WTC11 (cell line): ENCODE data around the gene TBC1D22A. TPM values are rescaled to one million over a fixed set of nuclear protein-coding genes. Genes with fewer than 3 reads are reported as not detected.

Source experiments
- ATAC-seq: fragments of 200-7000 bp; cut with Tn5 transposase; 2 replicates; pipeline ENCODE4 v1.10.0; 2021; ENCODE audit warnings: mild to moderate bottlenecking, moderate library complexity
- CTCF ChIA-PET: fragments of 300-600 bp; sonication (Branson Sonifier 250); formaldehyde crosslinking; loops from one replicate; lab custom pipeline; 2021; ENCODE audit warnings: antibody characterized with exemption; lab: Charles Lee
- POLR2A ChIA-PET: fragments of 350-600 bp; sonication (Branson Sonifier 250); formaldehyde crosslinking; loops from one replicate; lab custom pipeline; 2021; ENCODE audit warnings: antibody characterized with exemption; lab: Charles Lee
- DNase-seq: peaks from one replicate; pipeline ENCODE4 v3.0.0; 2021; ENCODE audit warnings: low spot score
- H3K27ac Mint-ChIP-seq: 2 replicates; pipeline ENCODE4 v1.8.0; 2021; ENCODE audit warnings: mixed read lengths
- H3K27me3 Mint-ChIP-seq: 2 replicates; pipeline ENCODE4 v1.8.0; 2021; ENCODE audit warnings: low read depth, mild to moderate bottlenecking, moderate library complexity, mixed read lengths
- H3K36me3 Mint-ChIP-seq: 2 replicates; pipeline ENCODE4 v1.8.0; 2021; ENCODE audit warnings: mixed read lengths
- H3K4me1 Mint-ChIP-seq: 2 replicates; pipeline ENCODE4 v1.8.0; 2022; ENCODE audit warnings: mixed read lengths
- H3K4me3 Mint-ChIP-seq: 2 replicates; pipeline ENCODE4 v1.8.0; 2021; ENCODE audit warnings: mild to moderate bottlenecking, moderate library complexity, mixed read lengths
- H3K9me3 Mint-ChIP-seq: 2 replicates; pipeline ENCODE4 v1.8.0; 2021; ENCODE audit warnings: mixed read lengths
- CBFB ChIP-seq: sonication (generic); formaldehyde crosslinking; IDR thresholded peaks from 2 replicates; pipeline ENCODE4 v1.8.1; 2022; ENCODE audit warnings: mild to moderate bottlenecking, low read depth, missing genetic modification reagents
- FOXP1 ChIP-seq: sonication (generic); formaldehyde crosslinking; IDR thresholded peaks from 2 replicates; pipeline ENCODE4 v1.8.0; 2022; ENCODE audit warnings: missing genetic modification reagents, mild to moderate bottlenecking, moderate library complexity, borderline replicate concordance
- MYBL2 ChIP-seq: sonication (generic); formaldehyde crosslinking; IDR thresholded peaks from 2 replicates; pipeline ENCODE4 v1.8.1; 2023; ENCODE audit warnings: mild to moderate bottlenecking, moderate library complexity, missing genetic modification reagents
- NFYB ChIP-seq: sonication (generic); formaldehyde crosslinking; conservative IDR thresholded peaks from 2 replicates; pipeline ENCODE4 v1.8.0; 2022; ENCODE audit warnings: low read depth, missing genetic modification reagents
- NR2C2 ChIP-seq: sonication (generic); formaldehyde crosslinking; IDR thresholded peaks from 2 replicates; pipeline ENCODE4 v1.8.0; 2022; ENCODE audit warnings: mild to moderate bottlenecking, missing genetic modification reagents
- OVOL2 ChIP-seq: fragments of 250-450 bp; sonication (Bioruptor Pico); IDR thresholded peaks from 2 replicates; pipeline ENCODE4 v1.9.0; 2021; ENCODE audit warnings: mild to moderate bottlenecking, borderline replicate concordance
- PRRX2 ChIP-seq: fragments of 250-450 bp; sonication (Bioruptor Pico); IDR thresholded peaks from 2 replicates; pipeline ENCODE4 v1.8.0; 2021; ENCODE audit warnings: mild to moderate bottlenecking
- TEAD4 ChIP-seq: sonication (generic); formaldehyde crosslinking; IDR thresholded peaks from 2 replicates; pipeline ENCODE4 v1.8.0; 2022; ENCODE audit warnings: mild to moderate bottlenecking, missing genetic modification reagents
- ZNF121 ChIP-seq: sonication (generic); formaldehyde crosslinking; IDR thresholded peaks from 2 replicates; pipeline ENCODE4 v1.8.0; 2023; ENCODE audit warnings: missing genetic modification reagents
- ZNF423 ChIP-seq: fragments of 250-450 bp; sonication (Bioruptor Pico); IDR thresholded peaks from 2 replicates; pipeline ENCODE4 v2.1.2; 2022; ENCODE audit warnings: mild to moderate bottlenecking, moderate library complexity
- total RNA-seq: library from RNA; stranded (reverse); gene quantifications from 3 replicates; pipeline ENCODE4 v1.2.3, GENCODE V29; 2021
- TF ChIP-seq, protein P1 (sequence below): sonication (generic); formaldehyde crosslinking; conservative IDR thresholded peaks from 2 replicates; pipeline ENCODE4 v1.8.1; 2022; ENCODE audit warnings: mild to moderate bottlenecking, missing genetic modification reagents
- TF ChIP-seq, protein P2 (sequence below): sonication (generic); formaldehyde crosslinking; IDR thresholded peaks from 2 replicates; pipeline ENCODE4 v1.8.1; 2022; ENCODE audit warnings: mild to moderate bottlenecking, missing genetic modification reagents, moderate library complexity, borderline replicate concordance
- TF ChIP-seq, protein P3 (sequence below): sonication (generic); formaldehyde crosslinking; IDR thresholded peaks from 2 replicates; pipeline ENCODE4 v1.8.0; 2022; ENCODE audit warnings: mild to moderate bottlenecking, missing genetic modification reagents
- TF ChIP-seq, protein P4 (sequence below): sonication (generic); formaldehyde crosslinking; IDR thresholded peaks from 2 replicates; pipeline ENCODE4 v1.8.0; 2022; ENCODE audit warnings: mild to moderate bottlenecking, missing genetic modification reagents
- TF ChIP-seq, protein P5 (sequence below): sonication (generic); formaldehyde crosslinking; IDR thresholded peaks from 2 replicates; pipeline ENCODE4 v1.8.0; 2023; ENCODE audit warnings: mild to moderate bottlenecking, missing genetic modification reagents
- TF ChIP-seq, protein P6 (sequence below): sonication (generic); formaldehyde crosslinking; conservative IDR thresholded peaks from 2 replicates; pipeline ENCODE4 v1.8.1; 2023; ENCODE audit warnings: mild to moderate bottlenecking, low read depth, missing genetic modification reagents, moderate library complexity

The TBC1D22A gene
- total RNA-seq, 1 experiment from 2014 or later = 18.1 TPM

DNA sequence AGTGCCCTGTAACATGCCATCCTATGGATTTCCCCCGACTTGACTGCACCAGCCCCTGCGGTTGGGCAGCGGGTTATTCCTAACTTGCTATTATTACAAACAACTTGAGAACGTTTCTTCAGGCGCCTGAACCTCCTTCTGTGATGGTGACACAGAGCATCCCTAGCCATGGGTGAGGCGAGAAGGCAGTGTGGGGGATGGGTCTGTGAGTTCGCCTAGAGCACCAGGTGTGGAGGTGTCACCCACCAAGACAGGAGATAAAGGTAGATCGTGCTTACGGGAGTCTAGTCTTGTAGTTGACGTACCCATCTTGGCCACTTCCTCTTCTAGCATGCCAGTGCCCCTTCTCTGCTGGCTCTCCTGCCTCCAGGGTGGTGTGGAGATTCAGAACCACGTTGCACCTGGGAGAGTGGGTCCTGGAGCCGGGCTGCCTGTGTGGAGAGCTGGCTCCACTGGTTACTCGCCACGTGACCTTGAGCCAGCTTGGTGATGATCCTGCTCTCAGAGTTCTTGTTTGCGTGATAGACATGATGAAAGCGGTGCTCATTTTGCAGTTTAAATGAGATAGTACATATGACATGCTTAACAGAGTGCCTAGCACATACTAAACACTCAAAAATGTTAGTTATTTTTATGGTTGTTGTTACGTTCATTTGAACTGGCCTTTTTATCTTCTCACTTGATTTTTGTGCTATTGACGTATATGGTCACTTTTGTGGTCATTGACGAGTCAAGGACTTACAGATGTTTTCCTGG, 37.8 kb downstream of the TBC1D22A start:
- H3K9me3 Mint-ChIP-seq = no peaks in the 10 kb centered on the region
- peaks cover 3% of the 10 kb centered on the region for H3K4me1 Mint-ChIP-seq
- H3K27me3 Mint-ChIP-seq = no peaks in the 10 kb centered on the region; the same call in 1 of the 2 replicates
- no peak overlapping the region for H3K4me3 Mint-ChIP-seq
- peaks cover 19% of the 10 kb centered on the region; the same call in 1 of the 2 replicates for H3K36me3 Mint-ChIP-seq
- POLR2A ChIA-PET = no interaction called here
- ATAC-seq (no peak), DNase-seq (no peak)
- H3K27ac Mint-ChIP-seq = peak overlapping the region; percentile 15; the same call in 1 of the 2 replicates
- TF ChIP-seq, protein P1, sequence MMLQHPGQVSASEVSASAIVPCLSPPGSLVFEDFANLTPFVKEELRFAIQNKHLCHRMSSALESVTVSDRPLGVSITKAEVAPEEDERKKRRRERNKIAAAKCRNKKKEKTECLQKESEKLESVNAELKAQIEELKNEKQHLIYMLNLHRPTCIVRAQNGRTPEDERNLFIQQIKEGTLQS (CRISPR knock-in tag) = no peak
- TF ChIP-seq, protein P2, sequence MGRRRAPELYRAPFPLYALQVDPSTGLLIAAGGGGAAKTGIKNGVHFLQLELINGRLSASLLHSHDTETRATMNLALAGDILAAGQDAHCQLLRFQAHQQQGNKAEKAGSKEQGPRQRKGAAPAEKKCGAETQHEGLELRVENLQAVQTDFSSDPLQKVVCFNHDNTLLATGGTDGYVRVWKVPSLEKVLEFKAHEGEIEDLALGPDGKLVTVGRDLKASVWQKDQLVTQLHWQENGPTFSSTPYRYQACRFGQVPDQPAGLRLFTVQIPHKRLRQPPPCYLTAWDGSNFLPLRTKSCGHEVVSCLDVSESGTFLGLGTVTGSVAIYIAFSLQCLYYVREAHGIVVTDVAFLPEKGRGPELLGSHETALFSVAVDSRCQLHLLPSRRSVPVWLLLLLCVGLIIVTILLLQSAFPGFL (CRISPR knock-in tag) = no peak
- no peak for TF ChIP-seq PRRX2
- TF ChIP-seq, protein P3, sequence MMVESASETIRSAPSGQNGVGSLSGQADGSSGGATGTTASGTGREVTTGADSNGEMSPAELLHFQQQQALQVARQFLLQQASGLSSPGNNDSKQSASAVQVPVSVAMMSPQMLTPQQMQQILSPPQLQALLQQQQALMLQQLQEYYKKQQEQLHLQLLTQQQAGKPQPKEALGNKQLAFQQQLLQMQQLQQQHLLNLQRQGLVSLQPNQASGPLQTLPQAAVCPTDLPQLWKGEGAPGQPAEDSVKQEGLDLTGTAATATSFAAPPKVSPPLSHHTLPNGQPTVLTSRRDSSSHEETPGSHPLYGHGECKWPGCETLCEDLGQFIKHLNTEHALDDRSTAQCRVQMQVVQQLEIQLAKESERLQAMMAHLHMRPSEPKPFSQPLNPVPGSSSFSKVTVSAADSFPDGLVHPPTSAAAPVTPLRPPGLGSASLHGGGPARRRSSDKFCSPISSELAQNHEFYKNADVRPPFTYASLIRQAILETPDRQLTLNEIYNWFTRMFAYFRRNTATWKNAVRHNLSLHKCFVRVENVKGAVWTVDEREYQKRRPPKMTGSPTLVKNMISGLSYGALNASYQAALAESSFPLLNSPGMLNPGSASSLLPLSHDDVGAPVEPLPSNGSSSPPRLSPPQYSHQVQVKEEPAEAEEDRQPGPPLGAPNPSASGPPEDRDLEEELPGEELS (CRISPR knock-in tag) = no peak
- TF ChIP-seq MYBL2 = no peak
- CTCF ChIA-PET = interaction anchor here (0.6 to 1.7 kb wide), 4 partner anchors 26 to 684 kb away, joined by 3 to 20 read pairs (median 4); no protein-coding TSS in a partner anchor

DNA sequence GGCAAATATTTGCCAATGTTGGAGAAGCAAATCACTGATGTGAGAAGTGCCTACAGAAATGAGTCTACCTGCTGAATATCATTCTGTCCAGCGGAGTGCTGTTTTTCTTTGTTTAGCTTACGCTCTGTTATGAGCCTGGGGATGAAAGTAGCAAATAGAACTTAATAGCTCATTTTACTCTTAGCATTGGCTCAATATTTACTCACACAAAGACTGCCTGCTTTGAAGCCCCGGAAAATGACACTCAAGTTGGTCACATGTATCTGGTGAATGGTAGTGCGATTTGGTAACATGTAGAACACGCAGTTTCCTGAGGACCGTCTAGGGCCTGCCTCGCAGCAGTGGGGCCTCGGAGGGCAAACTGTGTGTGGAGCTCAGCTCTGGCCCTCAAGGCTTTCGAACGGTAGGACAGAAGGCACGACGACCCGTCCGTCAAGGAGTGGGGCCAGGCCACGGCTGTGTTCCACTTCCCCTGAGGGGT, 38.9 kb downstream of the TBC1D22A start:
- no peak overlapping the region for H3K27ac Mint-ChIP-seq

More for the DNA sequence above, 38.9 kb downstream of the TBC1D22A start:
- TF ChIP-seq NFYB (CRISPR knock-in tag) (no peak), ZNF121 (CRISPR knock-in tag) (no peak), TEAD4 (CRISPR knock-in tag) (no peak), NR2C2 (CRISPR knock-in tag) (no peak), ZNF423 (no peak), FOXP1 (CRISPR knock-in tag) (no peak), OVOL2 (no peak), CBFB (CRISPR knock-in tag) (no peak)
- TF ChIP-seq, protein P4, sequence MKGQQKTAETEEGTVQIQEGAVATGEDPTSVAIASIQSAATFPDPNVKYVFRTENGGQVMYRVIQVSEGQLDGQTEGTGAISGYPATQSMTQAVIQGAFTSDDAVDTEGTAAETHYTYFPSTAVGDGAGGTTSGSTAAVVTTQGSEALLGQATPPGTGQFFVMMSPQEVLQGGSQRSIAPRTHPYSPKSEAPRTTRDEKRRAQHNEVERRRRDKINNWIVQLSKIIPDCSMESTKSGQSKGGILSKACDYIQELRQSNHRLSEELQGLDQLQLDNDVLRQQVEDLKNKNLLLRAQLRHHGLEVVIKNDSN (CRISPR knock-in tag) = no peak
- TF ChIP-seq, protein P5, sequence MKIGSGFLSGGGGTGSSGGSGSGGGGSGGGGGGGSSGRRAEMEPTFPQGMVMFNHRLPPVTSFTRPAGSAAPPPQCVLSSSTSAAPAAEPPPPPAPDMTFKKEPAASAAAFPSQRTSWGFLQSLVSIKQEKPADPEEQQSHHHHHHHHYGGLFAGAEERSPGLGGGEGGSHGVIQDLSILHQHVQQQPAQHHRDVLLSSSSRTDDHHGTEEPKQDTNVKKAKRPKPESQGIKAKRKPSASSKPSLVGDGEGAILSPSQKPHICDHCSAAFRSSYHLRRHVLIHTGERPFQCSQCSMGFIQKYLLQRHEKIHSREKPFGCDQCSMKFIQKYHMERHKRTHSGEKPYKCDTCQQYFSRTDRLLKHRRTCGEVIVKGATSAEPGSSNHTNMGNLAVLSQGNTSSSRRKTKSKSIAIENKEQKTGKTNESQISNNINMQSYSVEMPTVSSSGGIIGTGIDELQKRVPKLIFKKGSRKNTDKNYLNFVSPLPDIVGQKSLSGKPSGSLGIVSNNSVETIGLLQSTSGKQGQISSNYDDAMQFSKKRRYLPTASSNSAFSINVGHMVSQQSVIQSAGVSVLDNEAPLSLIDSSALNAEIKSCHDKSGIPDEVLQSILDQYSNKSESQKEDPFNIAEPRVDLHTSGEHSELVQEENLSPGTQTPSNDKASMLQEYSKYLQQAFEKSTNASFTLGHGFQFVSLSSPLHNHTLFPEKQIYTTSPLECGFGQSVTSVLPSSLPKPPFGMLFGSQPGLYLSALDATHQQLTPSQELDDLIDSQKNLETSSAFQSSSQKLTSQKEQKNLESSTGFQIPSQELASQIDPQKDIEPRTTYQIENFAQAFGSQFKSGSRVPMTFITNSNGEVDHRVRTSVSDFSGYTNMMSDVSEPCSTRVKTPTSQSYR (CRISPR knock-in tag) = no peak
- TF ChIP-seq, protein P6, sequence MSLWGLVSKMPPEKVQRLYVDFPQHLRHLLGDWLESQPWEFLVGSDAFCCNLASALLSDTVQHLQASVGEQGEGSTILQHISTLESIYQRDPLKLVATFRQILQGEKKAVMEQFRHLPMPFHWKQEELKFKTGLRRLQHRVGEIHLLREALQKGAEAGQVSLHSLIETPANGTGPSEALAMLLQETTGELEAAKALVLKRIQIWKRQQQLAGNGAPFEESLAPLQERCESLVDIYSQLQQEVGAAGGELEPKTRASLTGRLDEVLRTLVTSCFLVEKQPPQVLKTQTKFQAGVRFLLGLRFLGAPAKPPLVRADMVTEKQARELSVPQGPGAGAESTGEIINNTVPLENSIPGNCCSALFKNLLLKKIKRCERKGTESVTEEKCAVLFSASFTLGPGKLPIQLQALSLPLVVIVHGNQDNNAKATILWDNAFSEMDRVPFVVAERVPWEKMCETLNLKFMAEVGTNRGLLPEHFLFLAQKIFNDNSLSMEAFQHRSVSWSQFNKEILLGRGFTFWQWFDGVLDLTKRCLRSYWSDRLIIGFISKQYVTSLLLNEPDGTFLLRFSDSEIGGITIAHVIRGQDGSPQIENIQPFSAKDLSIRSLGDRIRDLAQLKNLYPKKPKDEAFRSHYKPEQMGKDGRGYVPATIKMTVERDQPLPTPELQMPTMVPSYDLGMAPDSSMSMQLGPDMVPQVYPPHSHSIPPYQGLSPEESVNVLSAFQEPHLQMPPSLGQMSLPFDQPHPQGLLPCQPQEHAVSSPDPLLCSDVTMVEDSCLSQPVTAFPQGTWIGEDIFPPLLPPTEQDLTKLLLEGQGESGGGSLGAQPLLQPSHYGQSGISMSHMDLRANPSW (CRISPR knock-in tag) = no peak
- Mint-ChIP-seq H3K4me1 (peaks cover 3% of the 10 kb centered on the region), H3K9me3 (no peaks in the 10 kb centered on the region), H3K36me3 (peaks cover 20% of the 10 kb centered on the region; the same call in 1 of the 2 replicates), H3K4me3 (no peak overlapping the region), H3K27me3 (no peaks in the 10 kb centered on the region; the same call in 1 of the 2 replicates)
- ATAC-seq = no peak
- CTCF ChIA-PET = interaction anchor here (0.6 to 3.4 kb wide), 4 partner anchors 27 to 211 kb away, joined by 3 to 27 read pairs (median 6); no protein-coding TSS in a partner anchor
- POLR2A ChIA-PET = no interaction called here
- no peak for DNase-seq
